ENCODE results near the gene ERAL1. TPM values are rescaled to one million over a fixed set of nuclear protein-coding genes. Genes with fewer than 3 reads are reported as not detected.
A peak's percentile ranks its signal among the peaks of the same experiment; 100 is the strongest.

The ERAL1 gene
- total RNA-seq, 1 experiment from 2014 or later: 70.1 TPM

DNA sequence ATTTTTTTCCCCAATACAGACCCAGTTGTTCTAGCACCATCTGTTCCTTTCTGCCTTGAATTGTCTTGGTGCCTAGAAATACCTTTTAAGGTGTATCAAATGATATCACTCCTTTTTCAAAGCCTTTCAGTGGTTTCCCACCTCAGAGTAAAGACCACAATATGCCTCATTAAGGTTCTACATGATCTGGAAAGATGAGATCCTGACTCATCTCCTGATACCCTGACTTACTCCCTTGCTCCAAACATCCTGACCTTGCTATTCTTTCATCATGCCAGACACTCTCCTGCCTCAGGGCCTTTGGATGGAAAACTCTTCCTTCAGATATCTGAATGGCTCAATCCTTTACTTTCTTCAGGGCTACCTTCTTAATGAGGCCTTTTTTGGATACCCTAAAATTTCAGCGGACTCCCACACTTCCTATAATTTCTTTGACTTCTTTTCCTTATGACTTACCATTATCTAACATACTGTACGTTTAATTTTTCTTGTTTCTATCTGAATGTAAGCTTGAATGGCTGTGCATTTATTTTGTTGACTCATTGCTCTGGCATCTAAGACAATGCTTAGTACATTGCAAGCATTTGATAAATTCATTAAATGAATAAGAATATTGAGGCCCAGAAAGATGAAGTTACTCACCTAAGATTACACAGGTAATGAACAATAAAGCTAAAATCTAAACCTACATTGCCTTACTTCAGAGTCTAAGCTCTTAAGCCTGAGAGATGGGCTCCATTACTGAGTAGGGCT lies 23.5 kb downstream of the ERAL1 start:
- no peak for TF ChIP-seq NFATC4 (CRISPR knock-in tag; IDR thresholded peaks at IDR 0.05)
- no peak for TF ChIP-seq NFYB (CRISPR knock-in tag; conservative IDR thresholded peaks at IDR 0.05; ENCODE audit: low read depth)
- no peak for TF ChIP-seq ZNF281 (CRISPR knock-in tag; IDR thresholded peaks at IDR 0.05)
- TF ChIP-seq ZNF423 (CRISPR knock-in tag; IDR thresholded peaks at IDR 0.05): no peak
- no peak for TF ChIP-seq TCF7 (CRISPR knock-in tag; IDR thresholded peaks at IDR 0.05; ENCODE audit: low read depth)
- TF ChIP-seq, protein P1, sequence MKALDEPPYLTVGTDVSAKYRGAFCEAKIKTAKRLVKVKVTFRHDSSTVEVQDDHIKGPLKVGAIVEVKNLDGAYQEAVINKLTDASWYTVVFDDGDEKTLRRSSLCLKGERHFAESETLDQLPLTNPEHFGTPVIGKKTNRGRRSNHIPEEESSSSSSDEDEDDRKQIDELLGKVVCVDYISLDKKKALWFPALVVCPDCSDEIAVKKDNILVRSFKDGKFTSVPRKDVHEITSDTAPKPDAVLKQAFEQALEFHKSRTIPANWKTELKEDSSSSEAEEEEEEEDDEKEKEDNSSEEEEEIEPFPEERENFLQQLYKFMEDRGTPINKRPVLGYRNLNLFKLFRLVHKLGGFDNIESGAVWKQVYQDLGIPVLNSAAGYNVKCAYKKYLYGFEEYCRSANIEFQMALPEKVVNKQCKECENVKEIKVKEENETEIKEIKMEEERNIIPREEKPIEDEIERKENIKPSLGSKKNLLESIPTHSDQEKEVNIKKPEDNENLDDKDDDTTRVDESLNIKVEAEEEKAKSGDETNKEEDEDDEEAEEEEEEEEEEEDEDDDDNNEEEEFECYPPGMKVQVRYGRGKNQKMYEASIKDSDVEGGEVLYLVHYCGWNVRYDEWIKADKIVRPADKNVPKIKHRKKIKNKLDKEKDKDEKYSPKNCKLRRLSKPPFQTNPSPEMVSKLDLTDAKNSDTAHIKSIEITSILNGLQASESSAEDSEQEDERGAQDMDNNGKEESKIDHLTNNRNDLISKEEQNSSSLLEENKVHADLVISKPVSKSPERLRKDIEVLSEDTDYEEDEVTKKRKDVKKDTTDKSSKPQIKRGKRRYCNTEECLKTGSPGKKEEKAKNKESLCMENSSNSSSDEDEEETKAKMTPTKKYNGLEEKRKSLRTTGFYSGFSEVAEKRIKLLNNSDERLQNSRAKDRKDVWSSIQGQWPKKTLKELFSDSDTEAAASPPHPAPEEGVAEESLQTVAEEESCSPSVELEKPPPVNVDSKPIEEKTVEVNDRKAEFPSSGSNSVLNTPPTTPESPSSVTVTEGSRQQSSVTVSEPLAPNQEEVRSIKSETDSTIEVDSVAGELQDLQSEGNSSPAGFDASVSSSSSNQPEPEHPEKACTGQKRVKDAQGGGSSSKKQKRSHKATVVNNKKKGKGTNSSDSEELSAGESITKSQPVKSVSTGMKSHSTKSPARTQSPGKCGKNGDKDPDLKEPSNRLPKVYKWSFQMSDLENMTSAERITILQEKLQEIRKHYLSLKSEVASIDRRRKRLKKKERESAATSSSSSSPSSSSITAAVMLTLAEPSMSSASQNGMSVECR (CRISPR knock-in tag; IDR thresholded peaks at IDR 0.05; ENCODE audit: borderline replicate concordance): no peak
- no peak for TF ChIP-seq ETV6 (CRISPR knock-in tag; IDR thresholded peaks at IDR 0.05)
- TF ChIP-seq, protein P2, sequence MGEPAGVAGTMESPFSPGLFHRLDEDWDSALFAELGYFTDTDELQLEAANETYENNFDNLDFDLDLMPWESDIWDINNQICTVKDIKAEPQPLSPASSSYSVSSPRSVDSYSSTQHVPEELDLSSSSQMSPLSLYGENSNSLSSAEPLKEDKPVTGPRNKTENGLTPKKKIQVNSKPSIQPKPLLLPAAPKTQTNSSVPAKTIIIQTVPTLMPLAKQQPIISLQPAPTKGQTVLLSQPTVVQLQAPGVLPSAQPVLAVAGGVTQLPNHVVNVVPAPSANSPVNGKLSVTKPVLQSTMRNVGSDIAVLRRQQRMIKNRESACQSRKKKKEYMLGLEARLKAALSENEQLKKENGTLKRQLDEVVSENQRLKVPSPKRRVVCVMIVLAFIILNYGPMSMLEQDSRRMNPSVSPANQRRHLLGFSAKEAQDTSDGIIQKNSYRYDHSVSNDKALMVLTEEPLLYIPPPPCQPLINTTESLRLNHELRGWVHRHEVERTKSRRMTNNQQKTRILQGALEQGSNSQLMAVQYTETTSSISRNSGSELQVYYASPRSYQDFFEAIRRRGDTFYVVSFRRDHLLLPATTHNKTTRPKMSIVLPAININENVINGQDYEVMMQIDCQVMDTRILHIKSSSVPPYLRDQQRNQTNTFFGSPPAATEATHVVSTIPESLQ (CRISPR knock-in tag; IDR thresholded peaks at IDR 0.05): no peak
- no peak for TF ChIP-seq ZNF396 (CRISPR knock-in tag; IDR thresholded peaks at IDR 0.05; ENCODE audit: borderline replicate concordance)
- no peak for TF ChIP-seq ZNF138 (CRISPR knock-in tag; conservative IDR thresholded peaks at IDR 0.05)
- no peak for TF ChIP-seq TEAD1 (CRISPR knock-in tag; IDR thresholded peaks at IDR 0.05)
- Mint-ChIP-seq H3K9me3 (peaks cover 4% of the 10 kb centered on the region), H3K4me3 (no peak overlapping the region), H3K36me3 (peaks cover 35% of the 10 kb centered on the region), H3K27ac (no peak overlapping the region), H3K4me1 (peaks cover 6% of the 10 kb centered on the region; the same call in 1 of the 2 replicates), H3K27me3 (ENCODE audit: low read depth) (peaks cover 9% of the 10 kb centered on the region)
- ATAC-seq: no peak
- CTCF ChIA-PET: interaction anchor here (0.9 to 2.0 kb wide), 22 partner anchors 11 to 167 kb away, joined by 3 to 49 read pairs (median 6); partner anchors contain the start of genes DHRS13, FAM222B, FLOT2 and TLCD1
- POLR2A ChIA-PET: interaction anchor here (1.0 to 1.6 kb wide), 3 partner anchors 135 to 153 kb away, joined by 3 to 10 read pairs (median 3); no protein-coding TSS in a partner anchor
- no peak for DNase-seq (ENCODE audit: low spot score)

DNA sequence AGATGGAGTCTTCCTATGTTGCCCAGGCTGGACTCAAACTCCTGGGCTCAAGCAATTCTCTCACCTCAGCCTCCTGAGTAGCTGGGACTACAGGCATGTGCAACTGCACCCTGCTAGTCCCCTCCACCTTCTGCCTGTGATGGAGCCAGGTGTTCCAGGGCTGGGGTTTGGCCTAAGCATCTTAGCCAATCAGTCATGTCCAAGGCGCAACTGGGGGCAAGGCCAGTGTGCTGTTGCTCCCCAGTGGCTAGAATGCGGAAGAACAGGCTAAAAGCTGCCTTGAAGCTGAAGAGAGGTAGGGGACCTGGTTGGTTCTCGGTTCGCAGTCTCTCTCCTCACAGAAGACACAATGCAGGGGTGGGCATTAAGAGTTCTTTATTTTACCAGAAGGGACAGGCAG lies 24.2 kb downstream of the ERAL1 start:
- peak; percentile 80 for DNase-seq (ENCODE audit: low spot score)
- Mint-ChIP-seq H3K27ac (peak overlapping the region; percentile 18; the same call in 1 of the 2 replicates), H3K4me3 (no peak overlapping the region), H3K27me3 (ENCODE audit: low read depth) (peaks cover 7% of the 10 kb centered on the region), H3K4me1 (peaks cover 6% of the 10 kb centered on the region; the same call in 1 of the 2 replicates), H3K36me3 (peaks cover 36% of the 10 kb centered on the region), H3K9me3 (peaks cover 4% of the 10 kb centered on the region)
- POLR2A ChIA-PET: interaction anchor here (1.0 to 1.6 kb wide), 3 partner anchors 136 to 154 kb away, joined by 3 to 10 read pairs (median 3); no protein-coding TSS in a partner anchor
- ATAC-seq: peak; percentile 98
- CTCF ChIA-PET: interaction anchor here (0.6 to 2.0 kb wide), 36 partner anchors 10 to 308 kb away, joined by 3 to 49 read pairs (median 5); partner anchors contain the start of genes DHRS13, FAM222B, FLOT2 and PIGS
- peak; percentile 98 for TF ChIP-seq TEAD1 (CRISPR knock-in tag; IDR thresholded peaks at IDR 0.05)
- TF ChIP-seq, protein P3, sequence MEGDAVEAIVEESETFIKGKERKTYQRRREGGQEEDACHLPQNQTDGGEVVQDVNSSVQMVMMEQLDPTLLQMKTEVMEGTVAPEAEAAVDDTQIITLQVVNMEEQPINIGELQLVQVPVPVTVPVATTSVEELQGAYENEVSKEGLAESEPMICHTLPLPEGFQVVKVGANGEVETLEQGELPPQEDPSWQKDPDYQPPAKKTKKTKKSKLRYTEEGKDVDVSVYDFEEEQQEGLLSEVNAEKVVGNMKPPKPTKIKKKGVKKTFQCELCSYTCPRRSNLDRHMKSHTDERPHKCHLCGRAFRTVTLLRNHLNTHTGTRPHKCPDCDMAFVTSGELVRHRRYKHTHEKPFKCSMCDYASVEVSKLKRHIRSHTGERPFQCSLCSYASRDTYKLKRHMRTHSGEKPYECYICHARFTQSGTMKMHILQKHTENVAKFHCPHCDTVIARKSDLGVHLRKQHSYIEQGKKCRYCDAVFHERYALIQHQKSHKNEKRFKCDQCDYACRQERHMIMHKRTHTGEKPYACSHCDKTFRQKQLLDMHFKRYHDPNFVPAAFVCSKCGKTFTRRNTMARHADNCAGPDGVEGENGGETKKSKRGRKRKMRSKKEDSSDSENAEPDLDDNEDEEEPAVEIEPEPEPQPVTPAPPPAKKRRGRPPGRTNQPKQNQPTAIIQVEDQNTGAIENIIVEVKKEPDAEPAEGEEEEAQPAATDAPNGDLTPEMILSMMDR (IDR thresholded peaks at IDR 0.05): peak; percentile 31; the same call in 1 of the 2 replicates
- TF ChIP-seq GABPB1 (CRISPR knock-in tag; IDR thresholded peaks at IDR 0.05): no peak
- TF ChIP-seq ZBTB21 (CRISPR knock-in tag; IDR thresholded peaks at IDR 0.05; ENCODE audit: borderline replicate concordance): no peak
- TF ChIP-seq, protein P4, sequence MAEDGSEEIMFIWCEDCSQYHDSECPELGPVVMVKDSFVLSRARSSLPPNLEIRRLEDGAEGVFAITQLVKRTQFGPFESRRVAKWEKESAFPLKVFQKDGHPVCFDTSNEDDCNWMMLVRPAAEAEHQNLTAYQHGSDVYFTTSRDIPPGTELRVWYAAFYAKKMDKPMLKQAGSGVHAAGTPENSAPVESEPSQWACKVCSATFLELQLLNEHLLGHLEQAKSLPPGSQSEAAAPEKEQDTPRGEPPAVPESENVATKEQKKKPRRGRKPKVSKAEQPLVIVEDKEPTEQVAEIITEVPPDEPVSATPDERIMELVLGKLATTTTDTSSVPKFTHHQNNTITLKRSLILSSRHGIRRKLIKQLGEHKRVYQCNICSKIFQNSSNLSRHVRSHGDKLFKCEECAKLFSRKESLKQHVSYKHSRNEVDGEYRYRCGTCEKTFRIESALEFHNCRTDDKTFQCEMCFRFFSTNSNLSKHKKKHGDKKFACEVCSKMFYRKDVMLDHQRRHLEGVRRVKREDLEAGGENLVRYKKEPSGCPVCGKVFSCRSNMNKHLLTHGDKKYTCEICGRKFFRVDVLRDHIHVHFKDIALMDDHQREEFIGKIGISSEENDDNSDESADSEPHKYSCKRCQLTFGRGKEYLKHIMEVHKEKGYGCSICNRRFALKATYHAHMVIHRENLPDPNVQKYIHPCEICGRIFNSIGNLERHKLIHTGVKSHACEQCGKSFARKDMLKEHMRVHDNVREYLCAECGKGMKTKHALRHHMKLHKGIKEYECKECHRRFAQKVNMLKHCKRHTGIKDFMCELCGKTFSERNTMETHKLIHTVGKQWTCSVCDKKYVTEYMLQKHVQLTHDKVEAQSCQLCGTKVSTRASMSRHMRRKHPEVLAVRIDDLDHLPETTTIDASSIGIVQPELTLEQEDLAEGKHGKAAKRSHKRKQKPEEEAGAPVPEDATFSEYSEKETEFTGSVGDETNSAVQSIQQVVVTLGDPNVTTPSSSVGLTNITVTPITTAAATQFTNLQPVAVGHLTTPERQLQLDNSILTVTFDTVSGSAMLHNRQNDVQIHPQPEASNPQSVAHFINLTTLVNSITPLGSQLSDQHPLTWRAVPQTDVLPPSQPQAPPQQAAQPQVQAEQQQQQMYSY (CRISPR knock-in tag; IDR thresholded peaks at IDR 0.05): no peak
- TF ChIP-seq ZNF416 (CRISPR knock-in tag; IDR thresholded peaks at IDR 0.05): no peak
- TF ChIP-seq ESRRA (CRISPR knock-in tag; IDR thresholded peaks at IDR 0.05; ENCODE audit: borderline replicate concordance): no peak
- TF ChIP-seq, protein P5, sequence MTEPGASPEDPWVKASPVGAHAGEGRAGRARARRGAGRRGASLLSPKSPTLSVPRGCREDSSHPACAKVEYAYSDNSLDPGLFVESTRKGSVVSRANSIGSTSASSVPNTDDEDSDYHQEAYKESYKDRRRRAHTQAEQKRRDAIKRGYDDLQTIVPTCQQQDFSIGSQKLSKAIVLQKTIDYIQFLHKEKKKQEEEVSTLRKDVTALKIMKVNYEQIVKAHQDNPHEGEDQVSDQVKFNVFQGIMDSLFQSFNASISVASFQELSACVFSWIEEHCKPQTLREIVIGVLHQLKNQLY (CRISPR knock-in tag; IDR thresholded peaks at IDR 0.05): no peak

Measured in WTC11 (cell line).